Measurements from ENCODE around the gene DNAJC18. TPM values are rescaled to one million over a fixed set of nuclear protein-coding genes. Genes with fewer than 3 reads are reported as not detected.

The DNAJC18 gene
- total and polyA plus RNA-seq, 2 experiments from 2014 or later = 13.4 to 18.9 TPM

DNA sequence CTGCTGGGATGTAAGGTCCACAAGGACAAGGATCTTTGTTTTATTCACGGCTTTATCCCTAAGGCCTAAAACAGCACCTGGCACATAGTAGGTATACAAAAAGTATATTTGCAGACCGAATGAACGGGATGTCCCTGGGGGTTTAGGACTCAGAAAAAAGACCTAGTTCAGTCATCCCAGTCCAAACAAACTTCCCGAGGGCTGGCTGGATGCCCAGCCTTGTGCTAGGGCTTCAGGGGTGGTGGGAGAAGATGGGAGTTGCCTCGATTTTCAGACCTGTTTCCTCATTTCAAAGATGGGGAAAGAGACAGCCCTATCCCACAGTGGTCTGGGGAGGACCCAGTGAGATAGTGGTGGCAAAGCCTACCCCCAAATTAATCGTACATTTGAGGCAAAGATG lies 41.4 kb downstream of the DNAJC18 start:
- no peaks in the 10 kb centered on the region for H3K36me3 ChIP-seq (ENCODE audit: insufficient read depth)
- H3K27me3 ChIP-seq (ENCODE audit: insufficient read depth) = peaks cover 34% of the 10 kb centered on the region
- Mint-ChIP-seq H3K36me3 (ENCODE audit: low read depth) (peaks cover 15% of the 10 kb centered on the region), H3K27me3 (ENCODE audit: insufficient read depth, low read depth, poor library complexity) (peaks cover 29% of the 10 kb centered on the region), H3K4me3 (no peak overlapping the region), H3K9me3 (no peaks in the 10 kb centered on the region), H3K27ac (no peak overlapping the region), H3K4me1 (peaks cover 16% of the 10 kb centered on the region)
- H4K20me1 ChIP-seq (replicated peaks; ENCODE audit: insufficient read depth) = 0 out of 2 replicates have a peak, but pooled peaks cover 2% of the 10 kb centered on the region
- no peaks in the 10 kb centered on the region for H3K79me2 ChIP-seq (replicated peaks; ENCODE audit: insufficient read depth)
- no peak overlapping the region for H3K4me3 ChIP-seq
- H3K4me2 ChIP-seq = no peak overlapping the region
- TF ChIP-seq JUNB (IDR thresholded peaks at IDR 0.05; ENCODE audit: unreplicated experiment) (no peak), EZH2phosphoT487 (IDR thresholded peaks at IDR 0.05; ENCODE audit: unreplicated experiment) (no peak), ZNF331 (CRISPR knock-in tag; IDR thresholded peaks at IDR 0.05; ENCODE audit: low read depth) (no peak), ZNF114 (CRISPR knock-in tag; IDR thresholded peaks at IDR 0.05) (no peak), CREB1 (CRISPR knock-in tag; IDR thresholded peaks at IDR 0.05; ENCODE audit: low read depth) (no peak), POLR2AphosphoS5 (IDR thresholded peaks at IDR 0.05; ENCODE audit: low read depth) (no peak)
- TF ChIP-seq, protein P1, sequence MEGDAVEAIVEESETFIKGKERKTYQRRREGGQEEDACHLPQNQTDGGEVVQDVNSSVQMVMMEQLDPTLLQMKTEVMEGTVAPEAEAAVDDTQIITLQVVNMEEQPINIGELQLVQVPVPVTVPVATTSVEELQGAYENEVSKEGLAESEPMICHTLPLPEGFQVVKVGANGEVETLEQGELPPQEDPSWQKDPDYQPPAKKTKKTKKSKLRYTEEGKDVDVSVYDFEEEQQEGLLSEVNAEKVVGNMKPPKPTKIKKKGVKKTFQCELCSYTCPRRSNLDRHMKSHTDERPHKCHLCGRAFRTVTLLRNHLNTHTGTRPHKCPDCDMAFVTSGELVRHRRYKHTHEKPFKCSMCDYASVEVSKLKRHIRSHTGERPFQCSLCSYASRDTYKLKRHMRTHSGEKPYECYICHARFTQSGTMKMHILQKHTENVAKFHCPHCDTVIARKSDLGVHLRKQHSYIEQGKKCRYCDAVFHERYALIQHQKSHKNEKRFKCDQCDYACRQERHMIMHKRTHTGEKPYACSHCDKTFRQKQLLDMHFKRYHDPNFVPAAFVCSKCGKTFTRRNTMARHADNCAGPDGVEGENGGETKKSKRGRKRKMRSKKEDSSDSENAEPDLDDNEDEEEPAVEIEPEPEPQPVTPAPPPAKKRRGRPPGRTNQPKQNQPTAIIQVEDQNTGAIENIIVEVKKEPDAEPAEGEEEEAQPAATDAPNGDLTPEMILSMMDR (conservative IDR thresholded peaks at IDR 0.05; ENCODE audit: low read depth in 2 of 2) = no peak
- TF ChIP-seq, protein P2, sequence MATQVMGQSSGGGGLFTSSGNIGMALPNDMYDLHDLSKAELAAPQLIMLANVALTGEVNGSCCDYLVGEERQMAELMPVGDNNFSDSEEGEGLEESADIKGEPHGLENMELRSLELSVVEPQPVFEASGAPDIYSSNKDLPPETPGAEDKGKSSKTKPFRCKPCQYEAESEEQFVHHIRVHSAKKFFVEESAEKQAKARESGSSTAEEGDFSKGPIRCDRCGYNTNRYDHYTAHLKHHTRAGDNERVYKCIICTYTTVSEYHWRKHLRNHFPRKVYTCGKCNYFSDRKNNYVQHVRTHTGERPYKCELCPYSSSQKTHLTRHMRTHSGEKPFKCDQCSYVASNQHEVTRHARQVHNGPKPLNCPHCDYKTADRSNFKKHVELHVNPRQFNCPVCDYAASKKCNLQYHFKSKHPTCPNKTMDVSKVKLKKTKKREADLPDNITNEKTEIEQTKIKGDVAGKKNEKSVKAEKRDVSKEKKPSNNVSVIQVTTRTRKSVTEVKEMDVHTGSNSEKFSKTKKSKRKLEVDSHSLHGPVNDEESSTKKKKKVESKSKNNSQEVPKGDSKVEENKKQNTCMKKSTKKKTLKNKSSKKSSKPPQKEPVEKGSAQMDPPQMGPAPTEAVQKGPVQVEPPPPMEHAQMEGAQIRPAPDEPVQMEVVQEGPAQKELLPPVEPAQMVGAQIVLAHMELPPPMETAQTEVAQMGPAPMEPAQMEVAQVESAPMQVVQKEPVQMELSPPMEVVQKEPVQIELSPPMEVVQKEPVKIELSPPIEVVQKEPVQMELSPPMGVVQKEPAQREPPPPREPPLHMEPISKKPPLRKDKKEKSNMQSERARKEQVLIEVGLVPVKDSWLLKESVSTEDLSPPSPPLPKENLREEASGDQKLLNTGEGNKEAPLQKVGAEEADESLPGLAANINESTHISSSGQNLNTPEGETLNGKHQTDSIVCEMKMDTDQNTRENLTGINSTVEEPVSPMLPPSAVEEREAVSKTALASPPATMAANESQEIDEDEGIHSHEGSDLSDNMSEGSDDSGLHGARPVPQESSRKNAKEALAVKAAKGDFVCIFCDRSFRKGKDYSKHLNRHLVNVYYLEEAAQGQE (IDR thresholded peaks at IDR 0.05; ENCODE audit: unreplicated experiment) = no peak
- TF ChIP-seq, protein P3, sequence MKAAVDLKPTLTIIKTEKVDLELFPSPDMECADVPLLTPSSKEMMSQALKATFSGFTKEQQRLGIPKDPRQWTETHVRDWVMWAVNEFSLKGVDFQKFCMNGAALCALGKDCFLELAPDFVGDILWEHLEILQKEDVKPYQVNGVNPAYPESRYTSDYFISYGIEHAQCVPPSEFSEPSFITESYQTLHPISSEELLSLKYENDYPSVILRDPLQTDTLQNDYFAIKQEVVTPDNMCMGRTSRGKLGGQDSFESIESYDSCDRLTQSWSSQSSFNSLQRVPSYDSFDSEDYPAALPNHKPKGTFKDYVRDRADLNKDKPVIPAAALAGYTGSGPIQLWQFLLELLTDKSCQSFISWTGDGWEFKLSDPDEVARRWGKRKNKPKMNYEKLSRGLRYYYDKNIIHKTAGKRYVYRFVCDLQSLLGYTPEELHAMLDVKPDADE (IDR thresholded peaks at IDR 0.05) = no peak
- H3K27ac ChIP-seq (ENCODE audit: low read depth) = no peak overlapping the region
- DNase-seq (ENCODE audit: low spot score) (no peak), ATAC-seq (no peak)
- peaks cover 2% of the 10 kb centered on the region; the same call in 1 of the 2 replicates for H3K4me1 ChIP-seq (ENCODE audit: insufficient read depth)
- no peak overlapping the region for H2AFZ ChIP-seq
- H3F3A ChIP-seq (replicated peaks; ENCODE audit: low read depth) = peaks cover 23% of the 10 kb centered on the region
- H3K9me2 ChIP-seq (ENCODE audit: insufficient read depth) = no peaks in the 10 kb centered on the region

DNA sequence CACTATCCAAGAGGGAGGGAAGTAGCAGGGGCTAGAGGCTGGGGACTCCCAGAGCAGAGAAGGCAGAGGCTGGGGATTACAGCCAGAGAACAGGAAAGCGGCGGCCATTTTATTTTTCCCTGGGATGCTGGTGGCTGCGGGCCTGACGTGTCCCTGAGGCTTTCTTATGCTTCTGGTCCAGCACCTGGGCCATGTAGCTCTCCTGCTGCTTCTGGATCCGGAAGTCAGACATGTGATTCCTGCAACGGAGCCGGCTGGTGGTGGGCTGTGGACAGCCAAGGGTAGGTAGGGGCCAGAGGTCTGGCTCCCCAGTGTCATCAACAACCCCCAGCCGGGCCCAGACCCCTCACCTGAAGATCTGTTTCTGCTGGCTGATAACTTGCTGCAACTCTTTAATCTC lies 42.6 kb downstream of the DNAJC18 start:
- no peak overlapping the region for H2AFZ ChIP-seq
- ATAC-seq = no peak
- Mint-ChIP-seq H3K4me1 (peaks cover 15% of the 10 kb centered on the region), H3K27me3 (ENCODE audit: insufficient read depth, low read depth, poor library complexity) (peaks cover 34% of the 10 kb centered on the region), H3K36me3 (ENCODE audit: low read depth) (peaks cover 15% of the 10 kb centered on the region), H3K9me3 (no peaks in the 10 kb centered on the region), H3K27ac (no peak overlapping the region), H3K4me3 (no peak overlapping the region)
- no peaks in the 10 kb centered on the region for H3K79me2 ChIP-seq (replicated peaks; ENCODE audit: insufficient read depth)
- peaks cover 22% of the 10 kb centered on the region for H3F3A ChIP-seq (replicated peaks; ENCODE audit: low read depth)
- H3K4me2 ChIP-seq = 0 out of 2 replicates have a peak overlapping the region, but pooled peaks have one; percentile 32
- H4K20me1 ChIP-seq (replicated peaks; ENCODE audit: insufficient read depth) = no peaks in the 10 kb centered on the region
- H3K4me3 ChIP-seq = no peak overlapping the region
- H3K9me2 ChIP-seq (ENCODE audit: insufficient read depth) = no peaks in the 10 kb centered on the region
- no peaks in the 10 kb centered on the region for H3K36me3 ChIP-seq (ENCODE audit: insufficient read depth)
- H3K4me1 ChIP-seq (ENCODE audit: insufficient read depth) = peaks cover 3% of the 10 kb centered on the region; the same call in 1 of the 2 replicates
- peaks cover 43% of the 10 kb centered on the region for H3K27me3 ChIP-seq (ENCODE audit: insufficient read depth)
- no peak overlapping the region for H3K27ac ChIP-seq (ENCODE audit: low read depth)
- DNase-seq (ENCODE audit: low spot score) = no peak
- TF ChIP-seq, protein P2 (IDR thresholded peaks at IDR 0.05; ENCODE audit: unreplicated experiment) = no peak
- no peak for TF ChIP-seq EZH2 (IDR thresholded peaks at IDR 0.05; ENCODE audit: low read depth, unreplicated experiment)
- TF ChIP-seq EZH2phosphoT487 (IDR thresholded peaks at IDR 0.05; ENCODE audit: unreplicated experiment) = no peak
- TF ChIP-seq ZNF331 (CRISPR knock-in tag; IDR thresholded peaks at IDR 0.05; ENCODE audit: low read depth) = no peak
- TF ChIP-seq POLR2AphosphoS5 (IDR thresholded peaks at IDR 0.05; ENCODE audit: low read depth) = no peak
- TF ChIP-seq NANOG (IDR thresholded peaks at IDR 0.05; ENCODE audit: borderline replicate concordance) = no peak
- TF ChIP-seq STAT1 (IDR thresholded peaks at IDR 0.05; ENCODE audit: unreplicated experiment) = no peak
